Upper lobe of left lung (tissue), 6 donors: ENCODE results near the gene TBC1D4. TPM values are rescaled to one million over a fixed set of nuclear protein-coding genes. Genes with fewer than 3 reads are reported as not detected.

ENCODE experiments used
- ATAC-seq, 2 donors: fragments of 200-7000 bp; cut with Tn5 transposase; one replicate each; pipeline ENCODE4 v1.9.1; 2022; ENCODE audit warnings: mild to moderate bottlenecking in 2 of 2, moderate library complexity in 2 of 2; ENCODE audit not compliant: low FRiP score in 2 of 2
- DNase-seq, 2 donors: peaks; one replicate each; pipeline ENCODE4 v3.0.0-alpha.2; 2019 to 2020
- H3K27ac ChIP-seq, 4 donors: fragments of 200-600 bp; sonication (generic); one replicate each; pipeline ENCODE4 v1.5.1; 2016 to 2019
- H3K27me3 ChIP-seq, 4 donors: fragments of 200-600 bp; sonication (generic); one replicate each; pipeline ENCODE4 v1.5.1; 2017 to 2019
- H3K36me3 ChIP-seq, 4 donors: fragments of 200-600 bp; sonication (generic); one replicate each; pipeline ENCODE4 v1.5.1; 2016 to 2019
- H3K4me1 ChIP-seq, 4 donors: fragments of 200-600 bp; sonication (generic); one replicate each; pipeline ENCODE4 v1.5.1; 2018 to 2019
- H3K4me3 ChIP-seq, 4 donors: fragments of 200-600 bp; sonication (generic); one replicate each; pipeline ENCODE4 v1.5.1; 2017 to 2019; ENCODE audit warnings: mild to moderate bottlenecking in 2 of 4, moderate library complexity in 1 of 4
- H3K9me3 ChIP-seq, 4 donors: fragments of 200-600 bp; sonication (generic); one replicate each; pipeline ENCODE4 v1.5.1; 2018 to 2019
- CTCF ChIP-seq, 6 experiments: fragments of 450-650 bp in 4 of 6; fragments of 200-600 bp in 2 of 6; sonication (generic) in 2 of 6; IDR thresholded peaks; one replicate each; pipeline ENCODE4 v1.5.1; 2016 to 2019; ENCODE audit warnings: antibody characterized with exemption in 6 of 6
- EP300 ChIP-seq, 4 donors: sonication (generic); formaldehyde crosslinking; IDR thresholded peaks; one replicate each; pipeline ENCODE4 v1.5.1; 2017; ENCODE audit warnings: antibody characterized with exemption in 4 of 4, control low read depth in 2 of 4
- POLR2A ChIP-seq, 4 donors: fragments of 450-650 bp; IDR thresholded peaks; one replicate each; pipeline ENCODE4 v1.5.1; 2016 to 2017; ENCODE audit warnings: antibody characterized with exemption in 4 of 4, mild to moderate bottlenecking in 2 of 4
- POLR2AphosphoS5 ChIP-seq, 2 donors: sonication (generic); formaldehyde crosslinking; IDR thresholded peaks; one replicate each; pipeline ENCODE4 v1.5.1; 2017; ENCODE audit warnings: antibody characterized with exemption in 2 of 2
- WGBS, 2 donors: methylation state at CpG; one replicate each; pipeline ENCODE4 v1.1.5; 2017 to 2018; 5-methylcytosine and 5-hydroxymethylcytosine counted together
- total RNA-seq, 6 donors: library from RNA; depleted of rRNA in 4 of 6; stranded (reverse); fragments of >200 nt in 4 of 6; gene quantifications; one replicate each; pipeline versions ENCODE4 v1.1.0 to v1.2.1, GENCODE V29; 2016 to 2021
- donor health status: DM: no; HTN: no; CAD: no; lungs with moderate emphysema.
- donor health status: DM: no; HTN: yes; CAD: no; lungs with severe emphysema.

Gene TBC1D4
- total RNA-seq, 6 donors from 2014 or later = 26.1 to 97.4 (median 30.7) TPM

GRCh38 chr13:75339635-75340374 lies 142.2 kb downstream of the TBC1D4 start:
- H3K4me3 ChIP-seq = no peak overlapping the region
- WGBS, 2 donors = 89 to 95% methylated on average over 7 of the region's 7 CpGs
- DNase-seq (no peak), ATAC-seq (no peak)
- H3K27ac ChIP-seq = no peak overlapping the region
- H3K4me1 ChIP-seq = no peaks in the 10 kb centered on the region
- no peaks in the 10 kb centered on the region for H3K27me3 ChIP-seq
- H3K36me3 ChIP-seq = peaks cover 0 to 14% (median 4%) of the 10 kb centered on the region in 4 donors
- no peak for TF ChIP-seq EP300 (IDR thresholded peaks at IDR 0.05)
- no peaks in the 10 kb centered on the region for H3K9me3 ChIP-seq

- 79 to 87% methylated on average over 10 of the region's 10 CpGs for WGBS, 2 donors
- Histone ChIP-seq H3K9me3 (no peaks in the 10 kb centered on the region), H3K36me3 (peaks cover 0 to 11% (median 4%) of the 10 kb centered on the region in 4 donors), H3K27ac (no peak overlapping the region), H3K27me3 (no peaks in the 10 kb centered on the region), H3K4me1 (no peaks in the 10 kb centered on the region), H3K4me3 (no peak overlapping the region)
- no peak for DNase-seq
- ATAC-seq = peak in 1 of 2 donors; percentile 61
- TF ChIP-seq POLR2A (IDR thresholded peaks at IDR 0.05) = no peak
- no peak for TF ChIP-seq EP300 (IDR thresholded peaks at IDR 0.05)
- no peak for TF ChIP-seq POLR2AphosphoS5 (IDR thresholded peaks at IDR 0.05)
- TF ChIP-seq CTCF (IDR thresholded peaks at IDR 0.05) = no peak
Observed at GRCh38 chr13:75334634-75335447, 147.1 kb downstream of the TBC1D4 start.

GRCh38 chr13:75333103-75333502 lies 148.9 kb downstream of the TBC1D4 start:
- ATAC-seq = no peak
- H3K27me3 ChIP-seq = no peaks in the 10 kb centered on the region
- WGBS, 2 donors = 80 to 83% methylated on average over 1 of the region's 1 CpG

GRCh38 chr13:75331792-75332349 lies 150.1 kb downstream of the TBC1D4 start:
- Histone ChIP-seq H3K4me1 (peaks cover 0 to 3% (median 0%) of the 10 kb centered on the region in 4 donors), H3K27me3 (no peaks in the 10 kb centered on the region), H3K27ac (no peak overlapping the region), H3K36me3 (peaks cover 0 to 11% (median 4%) of the 10 kb centered on the region in 4 donors), H3K9me3 (no peaks in the 10 kb centered on the region), H3K4me3 (no peak overlapping the region)
- TF ChIP-seq CTCF (IDR thresholded peaks at IDR 0.05) = no peak
- no peak for TF ChIP-seq POLR2AphosphoS5 (IDR thresholded peaks at IDR 0.05)
- TF ChIP-seq EP300 (IDR thresholded peaks at IDR 0.05) = no peak
- TF ChIP-seq POLR2A (IDR thresholded peaks at IDR 0.05) = no peak
- no peak for DNase-seq
- no peak for ATAC-seq
- WGBS, 2 donors = 93 to 98% methylated on average over 2 of the region's 2 CpGs

More at GRCh38 chr13:75333103-75333502, 148.9 kb downstream of the TBC1D4 start:
- DNase-seq = no peak
- Histone ChIP-seq H3K4me1 (no peaks in the 10 kb centered on the region), H3K4me3 (no peak overlapping the region), H3K9me3 (no peaks in the 10 kb centered on the region), H3K36me3 (peaks cover 0 to 11% (median 4%) of the 10 kb centered on the region in 4 donors), H3K27ac (no peak overlapping the region)
- TF ChIP-seq EP300 (IDR thresholded peaks at IDR 0.05) = no peak

- H3K27me3 ChIP-seq = no peaks in the 10 kb centered on the region
- no peak for ATAC-seq
- peaks cover 0 to 4% (median under 1%) of the 10 kb centered on the region in 4 donors for H3K4me1 ChIP-seq
- no peaks in the 10 kb centered on the region for H3K9me3 ChIP-seq
- WGBS, 2 donors = 92 to 94% methylated on average over 2 of the region's 2 CpGs
- no peak overlapping the region for H3K27ac ChIP-seq
- no peak for TF ChIP-seq POLR2AphosphoS5 (IDR thresholded peaks at IDR 0.05)
- no peak for TF ChIP-seq POLR2A (IDR thresholded peaks at IDR 0.05)
- TF ChIP-seq EP300 (IDR thresholded peaks at IDR 0.05) = no peak
- no peak for TF ChIP-seq CTCF (IDR thresholded peaks at IDR 0.05)
- H3K4me3 ChIP-seq = no peak overlapping the region
- H3K36me3 ChIP-seq = peaks cover 0 to 2% (median under 1%) of the 10 kb centered on the region in 4 donors
- DNase-seq = no peak
Observed at GRCh38 chr13:75330770-75331169, 151.2 kb downstream of the TBC1D4 start.
